Adrenal gland (tissue), 5 donors: Measurements from ENCODE around the gene PPP1R12B.
"Not testable (repeated sequence)": the region's sequence is repeated elsewhere in the genome, so short reads cannot be mapped to it uniquely, and the experiment has no call there.

ENCODE experiments used
- POLR2A ChIP-seq, 2 donors: fragments of 450-650 bp; IDR thresholded peaks; one replicate each; pipeline ENCODE4 v1.6.1; 2017; ENCODE audit warnings: antibody characterized with exemption in 2 of 2, mild to moderate bottlenecking in 2 of 2, moderate library complexity in 1 of 2
- TF ChIP-seq, protein P1 (sequence below), 6 experiments: fragments of 450-650 bp in 4 of 6; fragments of 200-600 bp in 2 of 6; sonication (generic) in 1 of 6; IDR thresholded peaks; 1 replicate in 5 of 6; 2 replicates in 1 of 6; pipeline versions ENCODE4 v1.5.1 to v1.8.0; 2016 to 2021; ENCODE audit warnings: antibody characterized with exemption in 6 of 6, mild to moderate bottlenecking in 2 of 6, moderate library complexity in 1 of 6
- donor health status: DM: no; HTN: no; CAD: no.

DNA sequence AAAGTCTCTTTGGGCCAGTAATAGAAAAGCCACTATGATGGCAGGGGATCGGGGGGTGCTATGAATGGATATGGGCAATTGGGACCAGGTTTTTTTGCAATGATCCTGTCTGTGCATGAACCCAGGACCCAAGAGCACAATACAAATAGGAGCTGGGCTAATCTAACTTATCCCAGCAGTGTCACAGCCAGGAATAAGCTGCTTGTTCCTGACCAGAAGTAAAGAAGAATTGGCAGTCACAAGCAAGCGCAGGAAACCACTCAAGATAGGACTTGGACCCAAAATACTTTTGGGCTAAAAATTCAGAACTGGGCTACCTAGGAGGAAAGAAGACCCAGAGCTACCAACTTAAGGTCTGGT lies 172.3 kb downstream of the PPP1R12B start:
- TF ChIP-seq, protein P1, sequence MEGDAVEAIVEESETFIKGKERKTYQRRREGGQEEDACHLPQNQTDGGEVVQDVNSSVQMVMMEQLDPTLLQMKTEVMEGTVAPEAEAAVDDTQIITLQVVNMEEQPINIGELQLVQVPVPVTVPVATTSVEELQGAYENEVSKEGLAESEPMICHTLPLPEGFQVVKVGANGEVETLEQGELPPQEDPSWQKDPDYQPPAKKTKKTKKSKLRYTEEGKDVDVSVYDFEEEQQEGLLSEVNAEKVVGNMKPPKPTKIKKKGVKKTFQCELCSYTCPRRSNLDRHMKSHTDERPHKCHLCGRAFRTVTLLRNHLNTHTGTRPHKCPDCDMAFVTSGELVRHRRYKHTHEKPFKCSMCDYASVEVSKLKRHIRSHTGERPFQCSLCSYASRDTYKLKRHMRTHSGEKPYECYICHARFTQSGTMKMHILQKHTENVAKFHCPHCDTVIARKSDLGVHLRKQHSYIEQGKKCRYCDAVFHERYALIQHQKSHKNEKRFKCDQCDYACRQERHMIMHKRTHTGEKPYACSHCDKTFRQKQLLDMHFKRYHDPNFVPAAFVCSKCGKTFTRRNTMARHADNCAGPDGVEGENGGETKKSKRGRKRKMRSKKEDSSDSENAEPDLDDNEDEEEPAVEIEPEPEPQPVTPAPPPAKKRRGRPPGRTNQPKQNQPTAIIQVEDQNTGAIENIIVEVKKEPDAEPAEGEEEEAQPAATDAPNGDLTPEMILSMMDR (IDR thresholded peaks at IDR 0.05), result not testable (repeated sequence)
- TF ChIP-seq POLR2A (IDR thresholded peaks at IDR 0.05), result not testable (repeated sequence)
